Parathyroid adenoma (tissue), 2 donors: ENCODE measurements around the gene SOBP.

ENCODE experiments used
- H2AFZ ChIP-seq: fragments of 300-600 bp; sonication (generic); one replicate; pipeline ENCODE4 v1.7.0; 2017; ENCODE audit warnings: antibody characterized with exemption, mild to moderate bottlenecking
- H3K27ac ChIP-seq: fragments of 300-600 bp; sonication (generic); one replicate; pipeline ENCODE4 v1.7.0; 2017
- H3K27me3 ChIP-seq: fragments of 300-600 bp; sonication (generic); one replicate; pipeline ENCODE4 v1.7.0; 2017; ENCODE audit warnings: low read length; ENCODE audit not compliant: control insufficient read depth, insufficient read depth
- H3K36me3 ChIP-seq: fragments of 300-600 bp; sonication (generic); one replicate; pipeline ENCODE4 v1.7.0; 2017; ENCODE audit warnings: low read length; ENCODE audit not compliant: control insufficient read depth, insufficient read depth
- H3K4me1 ChIP-seq: fragments of 300-600 bp; sonication (generic); one replicate; pipeline ENCODE4 v1.7.0; 2017; ENCODE audit warnings: control low read depth
- H3K4me2 ChIP-seq: fragments of 300-600 bp; sonication (generic); one replicate; pipeline ENCODE4 v1.7.0; 2017; ENCODE audit warnings: low read length
- H3K4me3 ChIP-seq: fragments of 300-600 bp; sonication (generic); one replicate; pipeline ENCODE4 v1.7.0; 2017; ENCODE audit warnings: low read depth, low read length
- H3K79me2 ChIP-seq: fragments of 300-600 bp; sonication (generic); one replicate; pipeline ENCODE4 v1.7.0; 2017; ENCODE audit warnings: control low read depth
- H3K9ac ChIP-seq: fragments of 300-600 bp; sonication (generic); one replicate; pipeline ENCODE4 v1.7.0; 2017; ENCODE audit warnings: mild to moderate bottlenecking
- H3K9me3 ChIP-seq: fragments of 300-600 bp; sonication (generic); one replicate; pipeline ENCODE4 v1.7.0; 2017; ENCODE audit warnings: low read length; ENCODE audit not compliant: control insufficient read depth
- TF ChIP-seq, protein P1 (sequence below): fragments of 300-600 bp; sonication (generic); IDR thresholded peaks from one replicate; pipeline ENCODE4 v1.7.0; 2017; ENCODE audit warnings: antibody characterized with exemption, mild to moderate bottlenecking
- donor health status: primary hyperparathyroidism.

SOBP gene

DNA sequence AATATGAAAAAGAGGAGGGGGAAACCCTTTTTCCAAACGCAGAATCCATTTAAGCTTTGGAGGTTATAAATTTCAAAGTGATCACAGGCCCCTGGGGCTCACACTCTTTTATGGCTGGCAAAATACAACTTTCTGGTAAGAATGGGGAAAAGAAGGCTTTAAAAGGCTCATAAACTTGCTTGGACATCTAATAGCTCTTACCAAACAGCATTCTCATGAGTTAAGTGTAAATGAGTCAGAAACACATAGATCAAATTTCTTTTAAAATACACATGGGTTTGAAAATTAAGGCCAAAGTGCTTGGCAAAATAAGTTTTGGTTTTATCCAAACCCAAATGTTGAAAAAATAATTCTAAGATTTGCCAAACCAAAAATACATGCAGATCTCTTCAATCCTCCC lies 154.6 kb downstream of the SOBP start:
- H3K27me3 ChIP-seq = no peaks in the 10 kb centered on the region
- H3K4me2 ChIP-seq = no peak overlapping the region
- no peak overlapping the region for H3K27ac ChIP-seq
- H3K9me3 ChIP-seq = no peaks in the 10 kb centered on the region
- no peak overlapping the region for H2AFZ ChIP-seq
- no peaks in the 10 kb centered on the region for H3K36me3 ChIP-seq
- H3K9ac ChIP-seq = no peak overlapping the region
- peaks cover 9% of the 10 kb centered on the region for H3K4me1 ChIP-seq
- no peaks in the 10 kb centered on the region for H3K79me2 ChIP-seq
- TF ChIP-seq, protein P1, sequence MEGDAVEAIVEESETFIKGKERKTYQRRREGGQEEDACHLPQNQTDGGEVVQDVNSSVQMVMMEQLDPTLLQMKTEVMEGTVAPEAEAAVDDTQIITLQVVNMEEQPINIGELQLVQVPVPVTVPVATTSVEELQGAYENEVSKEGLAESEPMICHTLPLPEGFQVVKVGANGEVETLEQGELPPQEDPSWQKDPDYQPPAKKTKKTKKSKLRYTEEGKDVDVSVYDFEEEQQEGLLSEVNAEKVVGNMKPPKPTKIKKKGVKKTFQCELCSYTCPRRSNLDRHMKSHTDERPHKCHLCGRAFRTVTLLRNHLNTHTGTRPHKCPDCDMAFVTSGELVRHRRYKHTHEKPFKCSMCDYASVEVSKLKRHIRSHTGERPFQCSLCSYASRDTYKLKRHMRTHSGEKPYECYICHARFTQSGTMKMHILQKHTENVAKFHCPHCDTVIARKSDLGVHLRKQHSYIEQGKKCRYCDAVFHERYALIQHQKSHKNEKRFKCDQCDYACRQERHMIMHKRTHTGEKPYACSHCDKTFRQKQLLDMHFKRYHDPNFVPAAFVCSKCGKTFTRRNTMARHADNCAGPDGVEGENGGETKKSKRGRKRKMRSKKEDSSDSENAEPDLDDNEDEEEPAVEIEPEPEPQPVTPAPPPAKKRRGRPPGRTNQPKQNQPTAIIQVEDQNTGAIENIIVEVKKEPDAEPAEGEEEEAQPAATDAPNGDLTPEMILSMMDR = no peak
- no peak overlapping the region for H3K4me3 ChIP-seq

DNA sequence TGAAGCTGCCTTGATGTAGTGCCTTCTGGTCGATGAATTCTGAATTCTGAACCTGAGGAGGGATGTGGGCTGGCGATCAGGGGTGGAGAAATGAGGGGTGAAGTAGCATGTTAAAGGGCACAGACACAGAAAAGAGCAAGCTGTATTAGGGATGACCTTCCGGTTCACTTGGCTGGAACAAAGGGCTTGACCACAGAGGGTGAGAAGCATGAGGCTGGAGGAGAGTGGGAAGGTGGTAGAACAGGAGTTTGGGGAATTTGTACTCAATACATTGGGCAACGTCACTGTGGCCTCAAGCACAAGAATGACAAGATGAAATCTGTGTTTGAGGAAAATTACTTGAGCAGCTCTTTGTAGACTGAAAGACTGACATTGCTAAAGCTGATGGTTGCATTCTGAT lies 155.8 kb downstream of the SOBP start:
- no peak overlapping the region for H3K27ac ChIP-seq
- no peaks in the 10 kb centered on the region for H3K36me3 ChIP-seq
- H3K4me2 ChIP-seq = no peak overlapping the region
- H3K27me3 ChIP-seq = no peaks in the 10 kb centered on the region
- TF ChIP-seq, protein P1 = no peak
- H2AFZ ChIP-seq = no peak overlapping the region
- H3K4me3 ChIP-seq = no peak overlapping the region
- H3K9me3 ChIP-seq = no peaks in the 10 kb centered on the region
- H3K9ac ChIP-seq = no peak overlapping the region
- no peaks in the 10 kb centered on the region for H3K79me2 ChIP-seq
- H3K4me1 ChIP-seq = peaks cover 9% of the 10 kb centered on the region

DNA sequence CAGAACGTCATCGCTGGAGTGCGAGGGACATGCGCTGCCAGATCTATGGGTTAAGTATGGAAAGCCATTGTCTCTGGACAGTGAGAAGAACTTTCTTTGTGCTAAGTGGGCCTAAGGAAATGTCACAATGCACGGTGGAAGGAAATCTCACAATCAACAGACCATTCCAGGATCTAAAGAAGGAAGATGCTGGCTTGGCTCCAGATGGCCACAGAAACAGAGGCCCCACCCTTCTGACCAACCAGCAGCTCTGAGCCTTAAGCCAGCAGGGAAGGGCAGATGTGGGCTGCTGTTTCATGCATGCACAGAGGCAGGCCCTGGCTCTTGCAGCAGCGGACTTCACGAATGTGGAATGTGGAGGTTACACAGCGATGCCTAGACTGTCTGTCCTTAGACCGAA lies 156.3 kb downstream of the SOBP start:
- no peaks in the 10 kb centered on the region for H3K79me2 ChIP-seq
- no peak overlapping the region for H3K4me3 ChIP-seq
- H3K27ac ChIP-seq = no peak overlapping the region
- H3K9me3 ChIP-seq = no peaks in the 10 kb centered on the region
- H3K36me3 ChIP-seq = no peaks in the 10 kb centered on the region
- peaks cover 9% of the 10 kb centered on the region for H3K4me1 ChIP-seq
- TF ChIP-seq, protein P1 = no peak
- H3K4me2 ChIP-seq = no peak overlapping the region
- no peak overlapping the region for H3K9ac ChIP-seq
- no peaks in the 10 kb centered on the region for H3K27me3 ChIP-seq
- H2AFZ ChIP-seq = no peak overlapping the region

DNA sequence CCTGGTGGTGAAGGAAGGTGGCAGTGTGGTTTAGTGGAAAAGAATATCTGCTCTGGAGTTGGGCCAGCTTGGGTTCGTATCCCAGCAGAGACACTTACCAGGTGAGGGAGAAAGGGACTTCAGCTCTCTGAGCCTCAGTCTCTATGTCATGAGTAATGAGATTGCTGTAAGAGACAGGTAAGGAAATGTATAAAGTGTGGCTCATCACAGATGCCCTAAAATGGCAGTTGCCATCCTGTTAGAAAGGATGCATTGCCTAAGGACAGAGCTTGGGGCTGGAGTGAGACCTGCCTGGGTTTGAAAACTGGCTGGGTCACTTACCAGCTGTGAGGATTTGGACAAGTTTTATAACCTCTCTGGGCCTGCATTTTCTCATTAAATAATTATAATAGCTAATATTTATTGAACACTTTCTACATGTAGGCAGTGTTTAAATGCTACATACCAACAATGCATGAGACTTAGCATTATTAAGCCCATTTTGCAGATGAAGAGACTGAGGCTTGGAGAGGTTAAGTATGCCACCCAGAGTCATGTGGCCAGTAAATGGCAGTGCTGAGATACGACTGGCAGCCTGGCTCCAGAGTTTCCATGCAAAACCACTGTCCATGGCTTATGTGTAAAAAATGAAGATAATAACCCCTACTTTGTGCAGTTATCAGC lies 157.0 kb downstream of the SOBP start:
- Histone ChIP-seq H3K27me3 (no peaks in the 10 kb centered on the region), H2AFZ (no peak overlapping the region), H3K4me1 (peaks cover 9% of the 10 kb centered on the region), H3K9ac (no peak overlapping the region), H3K4me2 (no peak overlapping the region), H3K79me2 (no peaks in the 10 kb centered on the region), H3K4me3 (no peak overlapping the region), H3K36me3 (no peaks in the 10 kb centered on the region), H3K9me3 (no peaks in the 10 kb centered on the region), H3K27ac (no peak overlapping the region)
- TF ChIP-seq, protein P1 = no peak

DNA sequence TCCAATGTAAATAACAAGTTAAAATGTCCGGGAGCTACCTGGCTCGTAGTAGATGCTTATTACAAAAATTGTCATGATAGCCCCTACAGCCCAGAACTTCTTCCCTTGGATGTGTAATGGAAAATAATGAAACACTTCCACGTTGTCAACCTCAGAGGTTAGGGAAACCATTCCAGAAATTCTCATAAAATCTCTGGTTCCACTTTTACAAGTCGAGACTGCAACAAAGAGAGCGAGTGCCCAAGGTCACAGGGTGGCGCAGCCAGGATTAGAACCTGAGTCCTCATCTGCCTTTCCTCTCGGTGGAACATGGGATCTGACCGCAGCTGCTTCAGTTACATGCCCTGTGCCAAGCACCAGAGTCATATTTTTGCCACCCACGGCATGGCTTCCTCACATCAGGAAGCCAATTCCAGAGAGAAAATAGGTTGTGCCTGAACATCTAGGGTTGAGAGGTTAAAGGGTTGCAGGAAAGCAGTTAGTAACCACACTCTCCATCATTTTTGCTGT lies 157.6 kb downstream of the SOBP start:
- TF ChIP-seq, protein P1 = no peak
- Histone ChIP-seq H3K4me3 (no peak overlapping the region), H3K79me2 (no peaks in the 10 kb centered on the region), H3K27me3 (no peaks in the 10 kb centered on the region), H3K9me3 (no peaks in the 10 kb centered on the region), H3K4me2 (no peak overlapping the region), H3K9ac (no peak overlapping the region), H3K4me1 (peaks cover 14% of the 10 kb centered on the region), H2AFZ (no peak overlapping the region), H3K36me3 (no peaks in the 10 kb centered on the region), H3K27ac (no peak overlapping the region)
